HG02840 (cell line): ENCODE measurements around the gene PRRX2.
"Not testable (repeated sequence)": the region's sequence is repeated elsewhere in the genome, so short reads cannot be mapped to it uniquely, and the experiment has no call there.

Source experiments
- ATAC-seq: cut with Tn5 transposase; IDR thresholded peaks from one replicate; pipeline ENCODE4 v1.9.1; 2021; ENCODE audit warnings: mild to moderate bottlenecking, moderate library complexity, moderate number of reproducible peaks; ENCODE audit not compliant: unreplicated experiment, low FRiP score

PRRX2 gene

GRCh38 chr9:129649726-129650679, 15.4 kb upstream of the PRRX2 start:
- ATAC-seq, result no peak

DNA sequence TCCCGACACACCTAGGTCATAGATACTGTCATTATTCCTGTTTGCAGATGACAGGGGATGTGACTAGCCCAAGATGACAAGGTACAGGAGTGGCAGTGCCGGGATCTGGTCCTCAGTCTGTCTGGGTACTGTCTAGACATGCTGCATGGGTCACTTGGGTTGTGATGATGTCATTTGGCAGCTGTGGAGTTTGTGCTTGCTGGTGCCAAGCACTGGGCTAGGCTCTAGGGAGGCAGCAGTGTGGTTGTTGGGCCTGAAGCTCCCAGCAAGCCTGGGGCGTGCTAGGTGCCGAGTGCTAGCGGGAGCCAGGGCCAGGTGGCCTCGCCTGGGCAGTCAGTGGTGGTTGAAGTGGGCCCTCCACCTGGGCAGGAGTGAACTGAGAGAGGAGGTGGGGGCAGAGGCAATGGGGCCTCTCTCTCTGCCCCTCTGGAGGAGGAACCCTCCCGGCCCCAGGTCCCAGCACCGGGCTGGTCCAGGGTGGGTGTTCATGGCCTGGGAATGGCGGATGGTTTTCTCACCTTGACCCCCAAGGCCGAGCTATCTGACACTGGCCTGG, 14.7 kb upstream of the PRRX2 start:
- no peak for ATAC-seq

- no peak for ATAC-seq
These were observed 11.5 kb upstream of the PRRX2 start for GRCh38 chr9:129653823-129654553.

- ATAC-seq, result no peak
These were observed 10.8 kb upstream of the PRRX2 start for GRCh38 chr9:129654554-129655040.

- no peak for ATAC-seq
These were observed 10.3 kb upstream of the PRRX2 start for GRCh38 chr9:129655154-129655553.

DNA sequence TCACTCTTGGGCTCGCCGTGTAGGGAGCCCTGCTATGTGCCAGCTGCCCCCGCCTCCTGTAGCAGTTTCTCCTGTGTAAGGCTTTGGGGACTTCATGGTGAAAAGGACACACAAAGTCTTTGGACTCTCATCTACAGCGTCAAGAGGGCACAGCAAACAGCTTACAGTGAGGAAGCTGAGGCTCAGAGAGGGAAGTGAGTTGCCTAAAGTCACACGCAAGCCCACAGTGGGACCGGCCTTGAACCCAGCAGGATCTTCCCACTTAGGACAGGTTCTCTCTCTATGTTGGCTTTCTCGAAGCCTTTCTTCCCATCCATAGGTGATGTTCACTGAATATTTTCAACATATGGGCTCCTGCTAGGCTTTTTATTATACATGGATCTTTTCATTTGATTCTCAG, 9.8 kb upstream of the PRRX2 start:
- ATAC-seq, result no peak

GRCh38 chr9:129656795-129657390, 8.6 kb upstream of the PRRX2 start:
- ATAC-seq, result no peak

DNA sequence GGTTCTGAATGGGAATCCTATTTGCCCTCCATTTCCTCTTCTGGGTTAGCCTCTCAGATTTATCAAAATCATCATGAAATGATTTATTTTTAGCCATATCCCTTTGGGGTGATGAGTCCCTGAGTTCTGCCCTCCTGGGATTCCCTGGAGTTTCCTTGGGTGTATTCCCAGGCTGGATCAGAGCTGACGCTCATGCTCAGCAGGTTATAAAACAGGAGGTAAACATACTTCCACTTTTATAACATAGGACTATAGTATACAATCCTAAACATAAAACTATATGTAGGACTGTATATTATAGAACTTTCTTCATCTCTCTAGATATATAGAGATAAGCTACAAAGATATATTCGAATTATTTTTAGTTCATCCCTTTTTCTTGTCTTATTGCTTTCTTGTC, 4.4 kb upstream of the PRRX2 start:
- no peak for ATAC-seq

DNA sequence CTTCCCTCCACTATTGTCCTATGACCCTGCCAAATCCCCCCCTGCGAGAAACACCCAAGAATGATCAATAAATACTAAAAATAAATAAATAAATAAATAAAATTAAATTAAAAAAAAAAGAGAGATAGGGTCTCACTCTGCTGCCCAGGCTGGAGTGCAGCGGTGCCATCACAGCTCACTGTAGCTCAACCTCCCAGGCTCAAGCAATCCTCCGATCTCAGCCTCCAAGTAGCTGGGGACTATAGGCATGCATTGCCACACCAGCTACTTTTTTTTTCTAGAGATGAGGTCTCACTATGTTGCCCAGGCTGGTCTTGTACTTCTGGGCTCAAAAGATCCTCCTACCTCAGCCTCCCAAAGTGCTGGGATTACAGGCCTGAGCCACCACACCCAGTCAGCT, 3.2 kb upstream of the PRRX2 start:
- not testable (repeated sequence) for ATAC-seq

- no peak for ATAC-seq
These were observed 580 bp upstream of the PRRX2 start for GRCh38 chr9:129664746-129665388.

- no peak for ATAC-seq
These were observed 520 bp downstream of the PRRX2 start for GRCh38 chr9:129665814-129666520.

- no peak for ATAC-seq
These were observed 1.1 kb downstream of the PRRX2 start for GRCh38 chr9:129666575-129666974.

DNA sequence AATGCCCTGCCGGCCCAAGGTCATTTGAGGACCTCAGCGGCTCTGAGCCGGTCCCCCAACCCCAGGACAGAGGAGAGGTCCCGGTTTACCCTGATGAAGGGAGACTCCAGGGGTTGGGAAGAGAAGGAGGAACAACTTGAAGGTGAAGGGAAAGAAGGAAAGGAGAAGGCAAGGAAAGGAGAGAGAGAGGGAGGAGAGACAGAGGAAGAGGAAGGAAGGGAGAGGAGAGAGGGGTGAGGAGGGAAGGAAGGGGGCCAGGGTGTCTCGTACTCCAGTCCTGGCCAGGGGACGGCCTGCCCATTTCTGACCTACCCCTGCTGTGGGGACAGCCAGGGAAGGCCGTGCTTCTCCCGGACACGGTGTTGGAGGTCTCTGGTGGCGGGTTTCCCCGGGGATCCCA, 1.9 kb downstream of the PRRX2 start:
- ATAC-seq, result no peak

- no peak for ATAC-seq
These were observed 2.4 kb downstream of the PRRX2 start for GRCh38 chr9:129667850-129668249.

DNA sequence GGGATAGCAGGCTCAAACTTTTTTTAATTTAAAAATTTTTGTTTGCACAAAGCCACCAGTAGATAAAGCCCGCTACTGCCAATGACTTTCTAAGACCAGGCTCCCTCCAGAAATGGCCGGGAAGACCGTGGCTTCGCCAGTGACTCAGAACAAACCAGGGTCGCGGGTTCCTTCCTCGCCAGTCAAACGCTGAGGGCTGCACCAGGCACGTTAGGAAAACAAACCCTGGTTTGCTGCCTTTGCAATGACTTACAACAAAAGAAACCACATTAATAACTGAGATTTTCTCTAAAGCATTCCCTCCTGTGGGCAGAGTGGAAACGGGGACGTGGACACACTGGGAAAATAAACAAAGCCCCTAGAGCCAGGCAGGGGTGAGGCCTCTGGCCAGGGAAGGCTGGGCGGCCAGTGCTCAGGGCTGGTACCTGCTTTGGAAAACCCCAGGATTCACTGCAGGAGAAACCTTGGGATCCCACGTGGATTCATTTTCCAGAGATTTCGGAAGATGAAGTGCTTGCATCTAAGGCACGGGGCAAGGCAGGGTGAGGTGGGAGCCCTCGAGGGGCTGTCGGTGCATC, 3.8 kb downstream of the PRRX2 start:
- ATAC-seq, result no peak

DNA sequence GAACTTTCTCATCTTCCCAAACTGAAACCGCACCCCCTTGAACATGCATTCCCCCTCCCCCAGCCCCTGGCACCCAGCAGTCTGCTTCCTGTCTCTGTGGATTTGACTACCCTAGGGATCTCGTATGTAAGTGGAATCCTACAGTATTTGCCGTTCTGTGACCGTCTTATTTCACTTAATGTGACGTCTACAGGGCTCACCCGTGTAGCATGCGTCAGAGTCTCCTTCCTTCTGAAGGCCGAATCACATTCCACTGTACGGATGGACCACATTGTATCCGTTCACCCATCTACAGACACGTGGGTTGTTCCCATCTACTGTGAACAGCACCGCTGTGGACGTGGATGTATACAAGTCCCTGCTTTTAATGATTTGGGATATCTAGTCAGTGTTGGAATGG, 4.5 kb downstream of the PRRX2 start:
- ATAC-seq, result no peak

DNA sequence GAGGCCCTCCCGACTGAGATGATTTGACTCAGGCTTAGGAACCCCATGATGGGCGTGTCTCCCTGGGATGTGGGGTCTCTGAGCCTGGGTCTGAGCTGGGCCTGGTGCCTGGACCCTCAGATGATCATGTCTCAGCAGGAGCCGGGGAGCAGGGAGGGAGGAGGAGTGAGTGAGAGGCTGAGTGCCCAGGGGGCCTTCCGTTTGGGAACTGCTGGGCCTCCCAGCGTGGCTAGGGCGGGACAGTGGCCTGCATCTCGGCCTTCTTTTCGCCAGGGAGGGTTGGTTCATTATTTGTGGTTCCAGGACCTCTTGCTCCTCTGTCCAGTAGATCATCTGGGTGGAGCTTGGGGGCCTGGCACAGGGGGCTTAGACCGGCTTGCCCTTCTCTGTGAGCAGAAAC, 5.6 kb downstream of the PRRX2 start:
- ATAC-seq, result no peak

DNA sequence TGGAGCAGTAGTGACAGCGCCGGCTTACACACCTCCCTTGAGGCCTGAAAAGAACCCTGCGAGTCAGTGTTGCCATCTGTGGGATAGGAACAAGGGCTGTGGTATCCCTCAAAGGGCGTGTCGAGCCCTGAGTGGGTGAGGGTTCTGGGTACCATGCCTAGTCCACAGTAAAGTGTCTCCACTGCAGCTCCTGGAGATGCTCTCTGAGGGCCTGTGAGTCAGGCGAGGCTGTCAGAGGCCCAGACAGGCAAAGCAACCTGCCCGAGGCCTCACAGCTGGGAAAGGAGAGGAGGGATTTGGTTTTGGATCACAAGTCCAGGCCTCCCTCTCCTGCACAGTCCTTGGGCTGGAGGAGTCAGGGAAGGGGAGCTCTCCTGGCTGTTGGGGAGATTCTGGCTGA, 6.1 kb downstream of the PRRX2 start:
- no peak for ATAC-seq

GRCh38 chr9:129672702-129673101, 7.3 kb downstream of the PRRX2 start:
- no peak for ATAC-seq
